Stimulated activated CD4-positive, alpha-beta T cell treated with anti-CD3 and anti-CD28 coated beads, Interleukin-12 subunit alpha, Interleukin-12 subunit beta, amount 100 ng/mL, for 4 hours (primary cell): ENCODE results near the gene TLCD5.

Experiments used
- DNase-seq: peaks from one replicate; pipeline ENCODE4 v3.0.0-alpha.2; 2020

The TLCD5 gene

GRCh38 chr11:120338107-120338933 lies 13.2 kb downstream of the TLCD5 start:
- no peak for DNase-seq

- DNase-seq = no peak
Observed at GRCh38 chr11:120339394-120339890, 14.3 kb downstream of the TLCD5 start.

GRCh38 chr11:120340529-120340928 lies 15.4 kb downstream of the TLCD5 start:
- no peak for DNase-seq

- DNase-seq = no peak
Observed at GRCh38 chr11:120342226-120342625, 17.1 kb downstream of the TLCD5 start.

- no peak for DNase-seq
Observed at GRCh38 chr11:120342678-120343077, 17.6 kb downstream of the TLCD5 start.

- no peak for DNase-seq
Observed at GRCh38 chr11:120343429-120343828, 18.3 kb downstream of the TLCD5 start.

GRCh38 chr11:120344302-120345004 lies 19.4 kb downstream of the TLCD5 start:
- DNase-seq = no peak

GRCh38 chr11:120346233-120346632 lies 21.1 kb downstream of the TLCD5 start:
- DNase-seq = no peak

GRCh38 chr11:120350637-120351036 lies 25.5 kb downstream of the TLCD5 start:
- DNase-seq = no peak

- no peak for DNase-seq
Observed at GRCh38 chr11:120352405-120352804, 27.3 kb downstream of the TLCD5 start.

GRCh38 chr11:120354068-120354467 lies 29.0 kb downstream of the TLCD5 start:
- no peak for DNase-seq

- no peak for DNase-seq
Observed at GRCh38 chr11:120354779-120355178, 29.7 kb downstream of the TLCD5 start.

GRCh38 chr11:120357620-120358019 lies 32.5 kb downstream of the TLCD5 start:
- no peak for DNase-seq

GRCh38 chr11:120358729-120359128 lies 33.6 kb downstream of the TLCD5 start:
- DNase-seq = no peak

- no peak for DNase-seq
Observed at GRCh38 chr11:120363436-120363835, 38.3 kb downstream of the TLCD5 start.

- no peak for DNase-seq
Observed at GRCh38 chr11:120365512-120365911, 40.4 kb downstream of the TLCD5 start.

- no peak for DNase-seq
Observed at GRCh38 chr11:120372296-120372695, 47.2 kb downstream of the TLCD5 start.

- DNase-seq = no peak
Observed at GRCh38 chr11:120375076-120375475, 50.0 kb downstream of the TLCD5 start.

- no peak for DNase-seq
Observed at GRCh38 chr11:120376547-120377182, 51.6 kb downstream of the TLCD5 start.

- no peak for DNase-seq
Observed at GRCh38 chr11:120378474-120378873, 53.4 kb downstream of the TLCD5 start.

GRCh38 chr11:120381401-120381800 lies 56.3 kb downstream of the TLCD5 start:
- DNase-seq = no peak
